LoVo (cell line): ENCODE results near the gene CFAP69.
A peak's percentile ranks its signal among the peaks of the same experiment; 100 is the strongest.
"Not testable (repeated sequence)": the region's sequence is repeated elsewhere in the genome, so short reads cannot be mapped to it uniquely, and the experiment has no call there.

Experiments
- DNase-seq: peaks from one replicate; pipeline ENCODE4 v3.0.0-alpha.2; 2016; ENCODE audit warnings: low spot score

CFAP69 gene

DNA sequence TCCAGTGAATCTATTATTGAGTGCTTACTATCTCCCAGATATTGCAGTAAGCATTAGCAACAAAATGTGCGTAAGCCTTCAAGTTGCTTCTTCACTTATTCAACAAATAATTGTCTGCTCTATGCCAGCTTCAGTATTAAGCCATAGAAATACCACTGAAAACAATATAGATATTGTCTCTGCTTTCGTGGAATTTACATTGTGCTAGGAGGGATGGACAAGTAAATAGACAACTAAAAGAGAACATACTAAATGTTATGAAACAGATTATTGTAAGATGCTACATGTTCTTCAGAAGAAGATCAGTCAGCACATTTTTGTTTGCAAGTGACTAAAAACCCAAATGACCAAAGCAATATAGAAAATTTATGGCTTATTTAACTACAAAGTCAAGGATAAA, 27.3 kb downstream of the CFAP69 start:
- DNase-seq = no peak

DNA sequence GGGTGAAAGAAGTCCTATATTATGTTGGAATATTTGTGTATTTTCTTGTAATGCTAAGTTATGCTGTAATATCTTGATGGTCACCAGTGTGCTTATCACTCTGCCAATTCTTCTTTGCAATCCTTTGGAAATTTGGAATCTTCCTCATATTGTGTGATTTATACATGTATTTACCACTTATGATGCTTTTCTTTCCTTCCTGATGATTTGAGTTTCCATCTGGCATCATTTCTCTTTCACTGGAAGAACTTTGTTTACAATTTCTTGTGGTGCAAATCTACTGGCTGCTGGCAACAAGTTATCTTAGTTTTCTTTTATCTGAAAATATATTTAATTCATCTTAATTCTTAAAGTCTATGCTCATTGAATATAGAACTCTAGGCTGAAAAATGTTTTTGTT, 29.2 kb downstream of the CFAP69 start:
- DNase-seq = no peak

DNA sequence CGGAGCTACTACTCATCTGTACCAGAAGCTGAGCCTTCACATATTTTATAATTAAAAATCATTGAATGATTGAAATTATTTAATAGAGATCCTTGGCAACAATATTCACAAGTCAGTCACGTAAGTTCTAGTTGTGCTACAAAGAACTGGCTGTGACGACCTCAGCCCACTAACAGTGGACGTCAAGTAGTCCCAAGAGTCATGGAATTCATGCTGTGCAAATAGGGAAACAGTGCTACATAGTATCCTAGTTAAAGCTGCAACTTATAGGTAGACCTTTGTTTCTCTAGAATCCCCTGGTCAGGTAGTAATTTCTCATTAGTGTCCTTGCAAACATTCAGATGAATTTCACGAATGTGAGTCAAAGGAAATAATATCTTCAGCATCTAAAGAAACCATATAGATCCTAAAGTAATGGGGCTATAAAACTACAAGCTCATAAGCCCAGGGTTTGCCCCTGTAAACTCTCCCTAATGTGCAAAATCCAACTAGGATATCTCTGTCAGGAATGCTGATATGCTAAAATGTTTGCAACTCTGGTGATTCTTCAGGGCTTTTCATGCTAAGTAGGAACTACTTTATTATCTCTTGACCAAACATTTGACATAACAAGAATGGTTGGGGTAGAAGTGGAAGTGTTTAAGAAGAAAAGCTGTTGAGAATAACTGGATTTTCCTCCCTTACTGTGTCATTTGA, 31.2 kb downstream of the CFAP69 start:
- peak; percentile 85 for DNase-seq

GRCh38 chr7:90288154-90288553, 43.2 kb downstream of the CFAP69 start:
- no peak for DNase-seq

DNA sequence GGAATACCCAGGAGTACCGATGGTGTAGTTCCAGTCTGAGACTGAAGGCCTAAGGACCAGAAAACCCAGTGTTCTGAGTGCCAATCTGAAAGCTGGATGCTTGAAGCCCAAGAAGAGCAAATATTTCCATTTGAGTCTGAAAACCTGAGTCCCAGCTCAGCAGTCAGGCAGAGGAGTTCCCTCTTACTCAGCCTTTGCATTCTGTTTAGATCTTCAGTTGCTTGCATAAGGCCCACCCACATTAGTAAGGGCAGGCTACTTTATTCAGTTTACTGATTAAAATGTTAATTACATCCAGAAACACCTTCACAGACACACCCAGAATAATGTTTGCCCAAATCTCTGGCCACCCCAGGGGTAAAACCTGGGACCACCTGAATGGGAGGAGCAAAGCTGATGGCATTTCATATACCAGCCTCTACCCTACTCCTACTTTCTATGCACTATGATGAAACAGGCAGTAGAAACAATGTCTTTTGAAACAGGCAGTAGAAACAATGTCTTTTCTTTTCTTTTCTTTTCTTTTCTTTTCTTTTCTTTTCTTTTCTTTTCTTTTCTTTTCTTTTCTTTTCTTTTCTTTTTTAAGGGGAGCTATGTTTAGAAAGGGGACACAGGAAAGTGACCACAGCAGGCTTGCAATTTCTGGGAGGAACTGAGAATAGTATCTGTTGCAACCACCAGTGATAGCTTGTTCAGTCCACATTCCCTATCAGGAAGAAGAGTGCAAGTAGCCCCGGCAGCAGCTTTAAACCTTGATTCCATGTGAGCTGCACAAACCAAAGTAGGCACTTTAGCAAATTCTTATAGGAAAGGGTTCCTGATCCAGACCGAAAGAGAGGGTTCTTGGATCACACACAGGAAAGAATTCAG, 45.5 kb downstream of the CFAP69 start:
- no peak for DNase-seq

- DNase-seq = peak; percentile 66
These were observed 53.4 kb downstream of the CFAP69 start for GRCh38 chr7:90298145-90299038.

DNA sequence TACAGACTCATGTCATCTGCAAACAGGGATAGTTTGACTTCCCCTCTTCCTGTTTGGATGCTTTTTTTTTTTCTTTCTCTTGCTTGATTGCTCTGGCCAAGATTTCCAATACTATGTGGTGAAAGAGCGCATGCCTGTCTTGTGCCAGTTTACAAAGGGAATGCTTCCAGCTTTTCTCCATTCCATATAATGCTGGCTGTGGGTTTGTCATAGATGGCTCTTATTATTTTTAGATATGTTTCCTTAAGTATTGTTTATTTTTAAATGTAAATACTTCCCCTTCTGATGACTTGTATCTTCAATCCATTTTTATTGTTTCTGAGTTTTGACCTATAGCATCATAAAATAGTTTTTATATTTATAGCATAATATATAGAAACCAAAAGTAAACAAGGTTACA, 58.3 kb downstream of the CFAP69 start:
- DNase-seq = no peak

- no peak for DNase-seq
These were observed 64.9 kb downstream of the CFAP69 start for GRCh38 chr7:90309872-90310271.

DNA sequence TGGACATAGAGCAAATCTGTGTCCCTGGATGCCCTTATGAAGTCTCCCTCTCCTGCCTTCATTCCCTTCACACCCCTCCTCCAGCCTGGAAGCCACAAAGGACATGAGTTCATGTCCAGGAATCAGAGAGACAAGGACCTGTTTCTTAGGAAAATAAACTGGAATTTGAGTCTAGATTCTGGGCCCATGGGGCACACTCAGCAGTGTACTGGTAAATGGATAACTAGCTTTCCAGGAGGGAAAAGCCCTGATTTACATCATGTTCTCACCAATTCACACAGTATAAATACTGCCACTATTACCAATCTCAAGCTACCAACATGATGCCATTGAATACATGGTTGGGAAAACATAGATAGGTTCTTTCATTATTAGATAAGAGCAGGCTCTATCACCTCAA, 66.2 kb downstream of the CFAP69 start:
- no peak for DNase-seq

DNA sequence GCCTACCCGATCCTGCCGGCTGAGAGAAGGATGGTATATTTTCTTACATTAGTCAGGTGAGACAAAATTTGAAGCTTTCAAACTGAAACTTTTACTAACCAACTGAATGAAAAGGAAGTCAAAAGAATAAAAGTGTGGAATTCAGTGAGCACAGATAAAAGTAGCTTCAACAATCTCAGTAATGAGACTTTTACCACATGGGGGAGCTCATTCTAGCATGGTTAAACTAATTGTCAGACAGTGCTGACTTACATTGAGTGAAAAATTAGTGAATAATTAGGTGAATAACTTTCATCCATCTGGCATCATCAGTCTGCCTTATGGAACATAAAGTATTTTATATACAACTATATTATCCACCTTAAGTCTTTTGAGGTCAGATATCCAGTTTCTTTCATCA, 67.8 kb downstream of the CFAP69 start:
- DNase-seq = no peak

DNA sequence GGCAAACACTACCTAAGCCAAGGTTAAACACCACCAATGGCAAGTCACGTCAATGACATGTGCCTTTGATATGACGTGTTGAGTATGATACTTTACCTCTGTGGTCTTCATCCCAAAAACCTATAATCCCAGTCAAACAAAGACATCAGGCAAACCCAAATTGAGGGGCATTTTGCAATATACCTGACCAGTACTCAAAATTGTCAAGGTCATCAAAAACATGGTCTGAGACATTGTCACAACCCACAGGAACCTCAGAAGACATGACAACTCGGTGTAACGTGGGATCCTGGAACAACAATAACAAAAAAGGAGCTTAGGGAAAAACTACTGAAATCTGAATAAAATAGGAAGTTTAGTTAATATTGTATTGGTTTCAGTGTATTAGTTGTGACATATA, 68.9 kb downstream of the CFAP69 start:
- no peak for DNase-seq

- no peak for DNase-seq
These were observed 75.0 kb downstream of the CFAP69 start for GRCh38 chr7:90320014-90320413.

DNA sequence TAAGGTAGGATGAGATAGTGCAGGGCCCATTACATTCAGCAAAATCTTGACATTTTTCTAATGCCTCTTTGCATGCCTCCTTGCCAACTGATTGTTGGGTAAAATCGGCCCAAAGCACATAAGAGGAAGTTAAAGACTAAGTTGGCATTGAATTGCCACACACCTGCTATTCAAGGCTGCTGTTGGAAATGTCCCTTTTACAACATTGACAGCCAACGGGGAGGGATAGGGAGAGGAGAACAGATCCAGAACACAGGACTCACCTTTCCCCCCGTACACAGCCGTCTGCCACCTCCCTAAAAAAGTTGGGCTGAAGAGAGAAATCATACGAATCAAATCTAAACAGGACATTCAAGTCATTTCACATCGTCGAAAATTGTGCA, 75.4 kb downstream of the CFAP69 start:
- no peak for DNase-seq

DNA sequence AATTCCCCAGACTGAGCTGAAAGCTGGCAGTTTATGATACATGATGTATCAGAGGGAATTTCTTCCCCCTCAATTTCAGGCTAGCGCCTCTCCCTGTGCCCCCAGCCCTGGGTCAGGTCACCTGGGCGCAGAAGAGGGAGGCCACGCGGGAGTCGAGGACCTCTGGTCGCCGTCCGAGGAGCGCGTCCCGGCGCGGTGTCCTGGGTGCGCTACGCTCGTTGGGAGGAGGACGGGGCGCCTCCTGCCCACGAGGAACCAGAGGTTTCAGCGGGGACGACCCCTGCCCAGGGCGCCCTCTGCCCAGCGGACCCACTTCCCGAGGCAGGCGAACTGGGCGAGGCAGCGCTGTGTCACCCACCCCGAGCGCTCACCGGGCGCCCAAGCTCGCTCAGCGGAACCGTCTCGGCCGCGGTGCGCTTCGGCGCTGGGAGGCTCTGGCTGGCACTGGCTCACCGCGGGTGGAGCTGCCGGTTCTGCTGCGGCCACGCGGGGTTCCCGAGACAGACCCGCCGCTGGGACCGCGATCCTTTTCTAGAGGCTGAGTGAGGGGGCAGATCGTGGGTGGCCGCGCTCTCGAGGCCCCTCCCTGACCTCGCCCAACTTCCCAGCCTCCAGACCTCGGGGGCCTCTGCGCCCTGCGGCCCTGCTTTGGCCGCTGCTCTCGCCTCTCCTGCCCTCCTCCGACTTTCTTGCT, 76.0 kb downstream of the CFAP69 start, which contains the start of gene FAM237B:
Gene FAM237B (minus strand): TSS at position 504 of the 694 bp plus-strand sequence. CDS start 1,556 bp downstream, outside the sequence.
- no peak for DNase-seq

DNA sequence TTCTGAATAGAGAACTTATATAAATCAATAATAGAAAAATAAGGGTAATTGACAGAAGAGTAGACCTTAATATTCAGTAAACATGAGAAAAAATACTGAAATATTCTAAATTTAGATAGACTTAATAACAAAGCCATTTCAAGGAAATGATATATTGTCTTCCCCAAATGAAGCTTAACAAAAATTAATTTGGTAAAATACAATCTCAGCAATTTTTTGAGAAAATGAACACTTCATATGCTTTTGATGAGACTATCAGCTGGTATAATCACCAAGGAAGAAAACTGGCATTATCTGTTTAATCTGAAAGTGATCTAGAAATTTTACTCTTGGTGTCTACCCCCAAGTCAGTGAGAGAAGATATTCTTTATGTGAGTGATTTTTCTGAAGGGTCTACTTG, 77.9 kb downstream of the CFAP69 start:
- DNase-seq = no peak

DNA sequence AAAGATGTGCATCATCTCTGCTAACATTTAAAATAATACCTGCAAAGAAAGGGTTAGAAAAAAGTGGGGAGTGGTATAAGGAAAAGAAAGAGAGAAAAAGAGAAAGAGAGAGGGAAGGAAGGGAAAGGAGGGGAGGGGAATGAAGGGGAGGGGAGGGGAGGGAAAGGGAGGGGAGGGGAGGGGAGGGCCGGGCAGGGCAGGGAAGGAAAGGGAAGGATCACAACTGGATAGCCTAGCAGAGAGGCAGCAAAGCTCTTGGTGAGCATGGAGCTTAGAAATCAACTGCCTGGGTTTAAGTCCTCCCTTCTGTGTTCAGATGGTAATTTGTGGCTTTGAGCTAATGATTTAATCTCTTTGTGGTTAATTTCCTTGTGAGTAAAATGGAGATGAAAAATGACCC, 81.5 kb downstream of the CFAP69 start:
- no peak for DNase-seq

- no peak for DNase-seq
These were observed 89.3 kb downstream of the CFAP69 start for GRCh38 chr7:90334193-90334843.

DNA sequence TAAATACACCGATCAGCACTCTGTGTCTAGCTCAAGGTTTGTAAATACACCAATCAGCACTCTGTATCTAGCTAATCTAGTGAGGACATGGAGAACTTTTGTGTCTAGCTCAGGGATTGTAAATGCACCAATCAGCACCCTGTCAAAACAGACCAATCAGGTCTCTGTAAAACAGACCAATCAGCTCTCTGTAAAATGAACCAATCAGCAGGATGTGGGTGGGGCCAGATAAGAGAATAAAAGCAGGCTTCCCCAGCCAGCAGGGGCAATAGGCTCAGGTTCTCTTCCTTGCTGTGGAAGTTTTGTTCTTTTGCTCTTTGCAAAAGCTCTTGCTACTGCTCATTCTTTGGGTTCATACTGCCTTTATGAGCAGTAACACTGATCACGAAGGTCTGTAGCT, 90.0 kb downstream of the CFAP69 start:
- DNase-seq = not testable (repeated sequence)

GRCh38 chr7:90337106-90337505, 92.1 kb downstream of the CFAP69 start:
- no peak for DNase-seq

DNA sequence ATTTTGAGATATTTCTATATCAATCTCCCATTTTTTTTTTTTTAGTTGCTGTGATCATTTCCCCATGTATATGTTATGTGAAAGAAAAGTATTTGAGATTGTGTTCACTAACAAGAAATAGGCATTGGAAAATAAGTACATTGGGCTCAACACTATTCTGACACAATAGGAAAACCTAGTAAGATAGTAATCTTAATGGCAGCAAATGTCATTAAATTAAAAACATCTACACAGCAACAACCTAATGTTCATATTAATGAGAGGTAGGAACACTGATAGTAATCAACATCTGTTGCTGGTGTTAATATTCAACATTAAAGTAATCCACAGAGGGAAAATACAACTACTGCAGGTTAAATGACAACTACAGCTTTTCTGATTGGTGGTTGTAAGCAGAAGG, 100.0 kb downstream of the CFAP69 start:
- no peak for DNase-seq
